SIG-M5 (cell line): ENCODE results near the gene SRCAP.
A peak's percentile ranks its signal among the peaks of the same experiment; 100 is the strongest.

Experiments used
- DNase-seq: peaks from one replicate; lab custom pipeline; 2025; lab: John Stamatoyannopoulos, UW

Gene SRCAP

GRCh38 chr16:30698816-30699614 is at the start of gene SRCAP:
SRCAP (plus strand) TSS chr16:30699171; CDS start chr16:30700825, 1,654 bp downstream.
- no peak for DNase-seq

GRCh38 chr16:30649725-30650368 is 49.1 kb upstream of the SRCAP start:
- DNase-seq: no peak

- peak; percentile 95 for DNase-seq
These were observed 48.4 kb upstream of the SRCAP start, which contains the start of gene PRR14 for GRCh38 chr16:30650369-30651123. PRR14 (plus strand) TSS chr16:30650960; CDS start chr16:30651646, 686 bp downstream.

- no peak for DNase-seq
These were observed 47.6 kb upstream of the SRCAP start for GRCh38 chr16:30651124-30652004.

GRCh38 chr16:30652005-30652296 is 47.0 kb upstream of the SRCAP start:
- DNase-seq: no peak

- no peak for DNase-seq
These were observed 46.3 kb upstream of the SRCAP start for GRCh38 chr16:30652718-30653117.

GRCh38 chr16:30654856-30655255 is 44.1 kb upstream of the SRCAP start:
- DNase-seq: no peak

- no peak for DNase-seq
These were observed 43.1 kb upstream of the SRCAP start for GRCh38 chr16:30655815-30656347.

- DNase-seq: no peak
These were observed 42.6 kb upstream of the SRCAP start for GRCh38 chr16:30656388-30656787.

GRCh38 chr16:30656974-30657865 is 41.8 kb upstream of the SRCAP start:
- no peak for DNase-seq

GRCh38 chr16:30657866-30658730 is 40.9 kb upstream of the SRCAP start, which contains the start of gene FBRS:
FBRS (plus strand) TSS chr16:30658431; CDS start chr16:30659519, 1,088 bp downstream.
- peak; percentile 92 for DNase-seq

GRCh38 chr16:30658731-30659506 is 40.1 kb upstream of the SRCAP start:
- DNase-seq: peak; percentile 95

GRCh38 chr16:30659507-30660423 is 39.2 kb upstream of the SRCAP start:
- DNase-seq: no peak

GRCh38 chr16:30660424-30661261 is 38.3 kb upstream of the SRCAP start:
- DNase-seq: no peak

GRCh38 chr16:30662449-30662848 is 36.5 kb upstream of the SRCAP start:
- no peak for DNase-seq

- DNase-seq: no peak
These were observed 35.9 kb upstream of the SRCAP start for GRCh38 chr16:30663038-30663437.

- no peak for DNase-seq
These were observed 35.2 kb upstream of the SRCAP start for GRCh38 chr16:30663820-30664219.
